ENCODE measurements around the gene XRCC2.

- TF ChIP-seq CTCF (IDR thresholded peaks at IDR 0.05; ENCODE audit: low read depth, low read length) (no peak), POLR2A (IDR thresholded peaks at IDR 0.05; ENCODE audit: extremely low read depth, insufficient read length) (no peak)
Observed at GRCh38 chr7:152608656-152609055, 67.3 kb downstream of the XRCC2 start.

Data from NB4 (cell line).